Liver (tissue), 9 donors: ENCODE measurements around the gene MNAT1. TPM values are rescaled to one million over a fixed set of nuclear protein-coding genes. Genes with fewer than 3 reads are reported as not detected.

Experiments
- DNase-seq: peaks from one replicate; pipeline ENCODE4 v3.0.0-alpha.2; 2017; ENCODE audit warnings: low spot score
- H3K27ac ChIP-seq, 2 donors: one replicate each; pipeline ENCODE4 v1.7.0; 2013; ENCODE audit warnings: inconsistent platforms in 2 of 2, low read length in 2 of 2, control low read depth in 1 of 2, low read depth in 1 of 2, mild to moderate bottlenecking in 1 of 2
- H3K27me3 ChIP-seq, 4 donors: one replicate each; pipeline versions ENCODE4 v1.6.1 to v1.7.0; 2013; ENCODE audit warnings: low read length in 3 of 4, inconsistent platforms in 1 of 4, mild to moderate bottlenecking in 1 of 4, moderate library complexity in 1 of 4; ENCODE audit not compliant: control insufficient read depth in 4 of 4, insufficient read depth in 4 of 4
- H3K36me3 ChIP-seq, 4 donors: one replicate each; pipeline versions ENCODE4 v1.6.1 to v1.7.0; 2013; ENCODE audit warnings: low read length in 3 of 4, mild to moderate bottlenecking in 3 of 4, low read depth in 1 of 4, moderate library complexity in 1 of 4; ENCODE audit not compliant: control insufficient read depth in 4 of 4, insufficient read depth in 3 of 4
- H3K4me1 ChIP-seq, 4 donors: one replicate each; pipeline versions ENCODE4 v1.6.1 to v1.7.0; 2013; ENCODE audit warnings: low read length in 3 of 4, mild to moderate bottlenecking in 3 of 4, moderate library complexity in 1 of 4; ENCODE audit not compliant: control insufficient read depth in 4 of 4, insufficient read depth in 4 of 4
- H3K4me3 ChIP-seq, 3 donors: one replicate each; pipeline versions ENCODE4 v1.6.1 to v1.7.0; 2013; ENCODE audit warnings: low read length in 3 of 3, control low read depth in 1 of 3, low read depth in 1 of 3, mild to moderate bottlenecking in 1 of 3
- H3K9ac ChIP-seq, 2 donors: one replicate each; pipeline ENCODE4 v1.7.0; 2013; ENCODE audit warnings: low read length in 2 of 2, mild to moderate bottlenecking in 2 of 2, moderate library complexity in 2 of 2, control low read depth in 1 of 2, low read depth in 1 of 2
- H3K9me3 ChIP-seq, 4 donors: one replicate each; pipeline versions ENCODE4 v1.6.1 to v1.7.0; 2013; ENCODE audit warnings: low read length in 3 of 4; ENCODE audit not compliant: control insufficient read depth in 4 of 4
- CTCF ChIP-seq: fragments of 150-350 bp; IDR thresholded peaks from 2 replicates; pipeline ENCODE4 v1.5.1; 2017; ENCODE audit warnings: improper control_type of control experiment, low read depth, low read length; ENCODE audit not compliant: missing input control
- EGR1 ChIP-seq, 2 donors: IDR thresholded peaks; 2 replicates each; pipeline ENCODE4 v1.6.1; 2016 to 2018; ENCODE audit warnings: antibody characterized with exemption in 2 of 2, low read depth in 2 of 2
- FOXA1 ChIP-seq: IDR thresholded peaks from 2 replicates; pipeline ENCODE4 v1.6.1; 2016; ENCODE audit warnings: antibody characterized with exemption
- FOXA2 ChIP-seq: IDR thresholded peaks from 2 replicates; pipeline ENCODE4 v1.6.1; 2016; ENCODE audit warnings: antibody characterized with exemption
- HNF4A ChIP-seq, 2 donors: conservative IDR thresholded peaks; 2 replicates each; pipeline ENCODE4 v1.6.1; 2016; ENCODE audit warnings: antibody characterized with exemption in 2 of 2, mild to moderate bottlenecking in 2 of 2
- HNF4G ChIP-seq: IDR thresholded peaks from 2 replicates; pipeline ENCODE4 v1.6.1; 2016; ENCODE audit warnings: antibody characterized with exemption
- JUND ChIP-seq, 2 donors: IDR thresholded peaks; 2 replicates each; pipeline ENCODE4 v1.6.1; 2016; ENCODE audit warnings: antibody characterized with exemption in 2 of 2
- NR2F2 ChIP-seq: IDR thresholded peaks from 2 replicates; pipeline ENCODE4 v1.6.1; 2016; ENCODE audit warnings: antibody characterized with exemption
- RAD21 ChIP-seq, 2 donors: IDR thresholded peaks; 2 replicates each; pipeline ENCODE4 v1.6.1; 2016; ENCODE audit warnings: antibody characterized with exemption in 2 of 2, mild to moderate bottlenecking in 2 of 2
- RXRA ChIP-seq, 2 donors: IDR thresholded peaks; 2 replicates each; pipeline ENCODE4 v1.6.1; 2017 to 2018; ENCODE audit warnings: antibody characterized with exemption in 2 of 2, mild to moderate bottlenecking in 1 of 2
- SP1 ChIP-seq: IDR thresholded peaks from 2 replicates; pipeline ENCODE4 v1.6.1; 2018; ENCODE audit warnings: antibody characterized with exemption, mild to moderate bottlenecking
- TAF1 ChIP-seq: conservative IDR thresholded peaks from 2 replicates; pipeline ENCODE4 v1.6.1; 2016; ENCODE audit warnings: antibody characterized with exemption, mild to moderate bottlenecking
- YY1 ChIP-seq: IDR thresholded peaks from 2 replicates; pipeline ENCODE4 v1.6.1; 2016; ENCODE audit warnings: antibody characterized with exemption, mild to moderate bottlenecking
- ZBTB33 ChIP-seq: IDR thresholded peaks from 2 replicates; pipeline ENCODE4 v1.6.1; 2016; ENCODE audit warnings: antibody characterized with exemption
- WGBS: extraction: QIAGEN DNeasy Blood & Tissue Kit; methylation state at CpG from one replicate; pipeline ENCODE4 v1.1.7; 2013; 5-methylcytosine and 5-hydroxymethylcytosine counted together
- polyA plus RNA-seq, 2 donors: library from polyadenylated mRNA; stranded (reverse) in 1 of 2; unstranded in 1 of 2; fragments of 200-250 nt in 1 of 2; fragments of >200 nt in 1 of 2; fragmentation: Nextera tagmentation in 1 of 2; extraction: Ambion mirVana in 1 of 2; gene quantifications; one replicate each; pipeline versions ENCODE4 v1.2.1 to v1.2.3, GENCODE V29; 2013 to 2015
- total RNA-seq, 2 donors: library from RNA; depleted of rRNA; stranded (reverse); fragments of >200 nt; gene quantifications; one replicate each; pipeline ENCODE4 v1.2.3, GENCODE V29; 2014
- TF ChIP-seq, protein P1 (sequence below): IDR thresholded peaks from 2 replicates; pipeline ENCODE4 v1.6.1; 2016; ENCODE audit warnings: antibody characterized with exemption, mild to moderate bottlenecking
- TF ChIP-seq, protein P2 (sequence below): IDR thresholded peaks from 2 replicates; pipeline ENCODE4 v1.6.1; 2016; ENCODE audit warnings: antibody characterized with exemption
- TF ChIP-seq, protein P3 (sequence below): IDR thresholded peaks from 2 replicates; pipeline ENCODE4 v1.6.1; 2016; ENCODE audit warnings: antibody characterized with exemption
- donor health status: healthy.
- donor health status: healthy.
- donor health status: healthy.
- donor health status: healthy.
- donor health status: healthy.

The MNAT1 gene
- total and polyA plus RNA-seq, 4 donors = 8.9 to 18.5 (median 14.6) TPM

GRCh38 chr14:60796434-60796833 lies 61.9 kb downstream of the MNAT1 start (continued):
- TF ChIP-seq, protein P1, sequence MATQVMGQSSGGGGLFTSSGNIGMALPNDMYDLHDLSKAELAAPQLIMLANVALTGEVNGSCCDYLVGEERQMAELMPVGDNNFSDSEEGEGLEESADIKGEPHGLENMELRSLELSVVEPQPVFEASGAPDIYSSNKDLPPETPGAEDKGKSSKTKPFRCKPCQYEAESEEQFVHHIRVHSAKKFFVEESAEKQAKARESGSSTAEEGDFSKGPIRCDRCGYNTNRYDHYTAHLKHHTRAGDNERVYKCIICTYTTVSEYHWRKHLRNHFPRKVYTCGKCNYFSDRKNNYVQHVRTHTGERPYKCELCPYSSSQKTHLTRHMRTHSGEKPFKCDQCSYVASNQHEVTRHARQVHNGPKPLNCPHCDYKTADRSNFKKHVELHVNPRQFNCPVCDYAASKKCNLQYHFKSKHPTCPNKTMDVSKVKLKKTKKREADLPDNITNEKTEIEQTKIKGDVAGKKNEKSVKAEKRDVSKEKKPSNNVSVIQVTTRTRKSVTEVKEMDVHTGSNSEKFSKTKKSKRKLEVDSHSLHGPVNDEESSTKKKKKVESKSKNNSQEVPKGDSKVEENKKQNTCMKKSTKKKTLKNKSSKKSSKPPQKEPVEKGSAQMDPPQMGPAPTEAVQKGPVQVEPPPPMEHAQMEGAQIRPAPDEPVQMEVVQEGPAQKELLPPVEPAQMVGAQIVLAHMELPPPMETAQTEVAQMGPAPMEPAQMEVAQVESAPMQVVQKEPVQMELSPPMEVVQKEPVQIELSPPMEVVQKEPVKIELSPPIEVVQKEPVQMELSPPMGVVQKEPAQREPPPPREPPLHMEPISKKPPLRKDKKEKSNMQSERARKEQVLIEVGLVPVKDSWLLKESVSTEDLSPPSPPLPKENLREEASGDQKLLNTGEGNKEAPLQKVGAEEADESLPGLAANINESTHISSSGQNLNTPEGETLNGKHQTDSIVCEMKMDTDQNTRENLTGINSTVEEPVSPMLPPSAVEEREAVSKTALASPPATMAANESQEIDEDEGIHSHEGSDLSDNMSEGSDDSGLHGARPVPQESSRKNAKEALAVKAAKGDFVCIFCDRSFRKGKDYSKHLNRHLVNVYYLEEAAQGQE = no peak
- TF ChIP-seq CTCF = no peak

DNA sequence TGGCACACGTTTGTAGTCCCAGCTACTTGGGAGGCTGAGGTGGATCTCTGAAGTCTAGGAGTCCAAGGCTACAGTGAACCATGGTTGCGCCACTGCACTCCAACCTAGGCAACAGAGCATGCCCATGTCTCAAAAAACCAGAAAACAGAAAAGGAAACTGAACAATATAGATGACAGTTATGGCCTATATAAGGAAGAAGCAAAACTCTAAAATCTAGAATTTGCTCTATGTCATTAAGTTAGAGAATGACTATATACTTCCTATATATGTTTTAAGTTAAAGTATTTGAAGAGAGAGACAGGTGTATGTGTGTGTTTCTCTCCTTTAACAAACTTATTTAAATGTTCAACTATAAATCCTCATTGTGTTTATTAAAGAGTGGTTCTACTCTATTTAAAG lies 65.8 kb downstream of the MNAT1 start:
- H3K27me3 ChIP-seq = no peaks in the 10 kb centered on the region
- DNase-seq = no peak

More for the DNA sequence above, 65.8 kb downstream of the MNAT1 start:
- no peaks in the 10 kb centered on the region for H3K9me3 ChIP-seq
- H3K4me3 ChIP-seq = no peak overlapping the region
- H3K4me1 ChIP-seq = no peaks in the 10 kb centered on the region
- WGBS = 98% methylated on average over 2 of the region's 2 CpGs
- no peak overlapping the region for H3K27ac ChIP-seq
- no peak overlapping the region for H3K9ac ChIP-seq
- H3K36me3 ChIP-seq = no peaks in the 10 kb centered on the region
- TF ChIP-seq HNF4A (conservative IDR thresholded peaks at IDR 0.05) (no peak), SP1 (no peak), HNF4G (no peak), FOXA2 (no peak), TAF1 (no peak), CTCF (no peak), RXRA (IDR thresholded peaks at IDR 0.05) (no peak), YY1 (no peak), EGR1 (IDR thresholded peaks at IDR 0.05; ENCODE audit: low read depth in 2 of 2) (no peak), JUND (IDR thresholded peaks at IDR 0.05) (no peak), ZBTB33 (no peak), FOXA1 (no peak), NR2F2 (no peak), RAD21 (IDR thresholded peaks at IDR 0.05) (no peak)
- TF ChIP-seq, protein P2, sequence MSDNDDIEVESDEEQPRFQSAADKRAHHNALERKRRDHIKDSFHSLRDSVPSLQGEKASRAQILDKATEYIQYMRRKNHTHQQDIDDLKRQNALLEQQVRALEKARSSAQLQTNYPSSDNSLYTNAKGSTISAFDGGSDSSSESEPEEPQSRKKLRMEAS = no peak
- TF ChIP-seq, protein P3, sequence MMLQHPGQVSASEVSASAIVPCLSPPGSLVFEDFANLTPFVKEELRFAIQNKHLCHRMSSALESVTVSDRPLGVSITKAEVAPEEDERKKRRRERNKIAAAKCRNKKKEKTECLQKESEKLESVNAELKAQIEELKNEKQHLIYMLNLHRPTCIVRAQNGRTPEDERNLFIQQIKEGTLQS = no peak
